GM12878 (cell line): ENCODE measurements around the gene POLR3E. TPM values are rescaled to one million over a fixed set of nuclear protein-coding genes. Genes with fewer than 3 reads are reported as not detected.

Experiments
- ATAC-seq: fragments of 200-7000 bp; cut with Tn5 transposase; 3 replicates; pipeline ENCODE4 v1.9.1; 2020; ENCODE audit warnings: mild to moderate bottlenecking, moderate library complexity
- BruUV-seq: library from RNA; stranded (reverse); fragments of 400-500 nt; replicated peaks from 2 replicates; lab custom pipeline; 2021; lab: Mats Ljungman, UMichigan
- CTCF ChIA-PET: fragments of 300-600 bp; sonication (Branson Sonifier 250); formaldehyde crosslinking; extraction: SDS; loops from one replicate; lab custom pipeline; 2021; ENCODE audit warnings: inconsistent platforms; lab: Yijun Ruan, JAX
- POLR2A ChIA-PET: fragments of 350-600 bp; formaldehyde crosslinking; extraction: SDS; loops from one replicate; lab custom pipeline; 2021; ENCODE audit warnings: inconsistent platforms; lab: Charles Lee
- RAD21 ChIA-PET: fragments of 300-600 bp; sonication (Branson Sonifier 250); formaldehyde crosslinking; loops from one replicate; lab custom pipeline; 2023; ENCODE audit warnings: antibody characterized with exemption; ENCODE audit not compliant: unreplicated experiment; lab: Charles Lee
- SMC1A ChIA-PET: fragments of 300-600 bp; sonication (Branson Sonifier 250); formaldehyde crosslinking; loops from one replicate; lab custom pipeline; 2023; ENCODE audit not compliant: unreplicated experiment, uncharacterized antibody; lab: Charles Lee
- DNase-seq: peaks from one replicate; pipeline ENCODE4 v3.0.0-alpha.2; 2011; ENCODE audit warnings: low read depth, low spot score
- FAIRE-seq: peaks from 3 replicates; lab custom pipeline; 2011; peaks lifted over from hg19 to GRCh38; lab: Jason Lieb, UNC
- H2AFZ ChIP-seq: 2 replicates; pipeline ENCODE4 v1.6.0; 2011; ENCODE audit warnings: low read depth, low read length, control low read depth; ENCODE audit not compliant: control insufficient read depth
- H3K27ac ChIP-seq: 2 replicates; pipeline ENCODE4 v1.5.1; 2011; ENCODE audit warnings: control low read depth; ENCODE audit not compliant: control insufficient read depth, insufficient read depth
- H3K27me3 ChIP-seq, 2 experiments: replicated peaks in 1 of 2; 2 replicates each; pipeline versions ENCODE4 v1.6.0 to v1.6.1; 2011; ENCODE audit warnings: low read length in 1 of 2; ENCODE audit not compliant: control insufficient read depth in 2 of 2, insufficient read depth in 2 of 2
- H3K36me3 ChIP-seq, 2 experiments: 2 replicates each; pipeline ENCODE4 v1.5.1; 2011; ENCODE audit warnings: low read length in 1 of 2; ENCODE audit not compliant: control insufficient read depth in 2 of 2, insufficient read depth in 2 of 2
- H3K4me1 ChIP-seq: 2 replicates; pipeline ENCODE4 v1.6.1; 2011; ENCODE audit warnings: mild to moderate bottlenecking, low read length, moderate library complexity, mixed read lengths; ENCODE audit not compliant: control insufficient read depth, insufficient read depth
- H3K4me2 ChIP-seq: 2 replicates; pipeline ENCODE4 v1.6.0; 2011; ENCODE audit warnings: control low read depth; ENCODE audit not compliant: control insufficient read depth, insufficient read depth
- H3K4me3 ChIP-seq: fragments of 200-600 bp; sonication (generic); 2 replicates; pipeline ENCODE4 v1.5.1; 2016
- H3K79me2 ChIP-seq: 2 replicates; pipeline ENCODE4 v1.6.0; 2011; ENCODE audit warnings: low read length; ENCODE audit not compliant: control insufficient read depth, insufficient read depth
- H3K9ac ChIP-seq: 2 replicates; pipeline ENCODE4 v1.8.0; 2011; ENCODE audit warnings: low read length, control low read depth, mixed read lengths; ENCODE audit not compliant: control insufficient read depth, insufficient read depth
- H3K9me3 ChIP-seq: replicated peaks from 3 replicates; pipeline ENCODE4 v1.5.1; 2011; ENCODE audit warnings: mild to moderate bottlenecking, low read length; ENCODE audit not compliant: control insufficient read depth, insufficient read depth
- H4K20me1 ChIP-seq: 2 replicates; pipeline ENCODE4 v1.6.0; 2011; ENCODE audit not compliant: control insufficient read depth, insufficient read depth
- CBX5 ChIP-seq: sonication (generic); IDR thresholded peaks from 2 replicates; pipeline ENCODE4 v1.6.1; 2016; ENCODE audit warnings: low read depth, moderate library complexity, mild to moderate bottlenecking, inconsistent platforms
- MXI1 ChIP-seq: fragments of 150-350 bp; IDR thresholded peaks from 2 replicates; pipeline ENCODE4 v1.6.1; 2011; ENCODE audit warnings: low read depth, mild to moderate bottlenecking, inconsistent platforms, low read length, improper control_type of control experiment
- NR2C2 ChIP-seq: IDR thresholded peaks from 2 replicates; pipeline ENCODE4 v1.6.1; 2011; ENCODE audit warnings: borderline replicate concordance, low read depth; ENCODE audit not compliant: control insufficient read depth, insufficient read length
- NRF1 ChIP-seq: conservative IDR thresholded peaks from 2 replicates; pipeline ENCODE4 v1.6.1; 2011; ENCODE audit warnings: mild to moderate bottlenecking, low read depth, low read length, improper control_type of control experiment
- POLR2AphosphoS5 ChIP-seq: IDR thresholded peaks from 2 replicates; pipeline ENCODE4 v1.6.1; 2011; ENCODE audit warnings: mild to moderate bottlenecking, low read length, inconsistent platforms
- SIX5 ChIP-seq: IDR thresholded peaks from 2 replicates; pipeline ENCODE4 v1.6.1; 2011; ENCODE audit warnings: mild to moderate bottlenecking, low read depth, low read length, moderate library complexity; ENCODE audit not compliant: severe bottlenecking
- STAT1 ChIP-seq: fragments of 450-650 bp; conservative IDR thresholded peaks from 2 replicates; pipeline ENCODE4 v1.6.1; 2014; ENCODE audit warnings: antibody characterized with exemption, mild to moderate bottlenecking
- WRNIP1 ChIP-seq: IDR thresholded peaks from 2 replicates; pipeline ENCODE4 v1.6.1; 2011; ENCODE audit warnings: low read depth, low read length, improper control_type of control experiment, borderline replicate concordance
- YY1 ChIP-seq: IDR thresholded peaks from 2 replicates; pipeline ENCODE4 v1.6.1; 2011; ENCODE audit warnings: low read depth, mild to moderate bottlenecking, low read length
- ZBED1 ChIP-seq: IDR thresholded peaks from 2 replicates; pipeline ENCODE4 v1.6.1; 2016; ENCODE audit warnings: borderline replicate concordance
- ZNF274 ChIP-seq: IDR thresholded peaks from one replicate; pipeline ENCODE4 v1.8.0; 2011; ENCODE audit not compliant: insufficient read length, insufficient read depth
- in situ Hi-C: fragments of 300-500 bp; cut with MboI; formaldehyde crosslinking; loops from 9 replicates; pipeline ENCODE4 v1.14.3; 2018; ENCODE audit warnings: mixed read lengths
- intact Hi-C: fragments of 100-400 bp; cut with micrococcal nuclease; formaldehyde crosslinking; loops from one replicate; pipeline ENCODE4 v1.14.2; 2022; ENCODE audit not compliant: unreplicated experiment
- polyA plus RNA-seq, 11 experiments: library from polyadenylated mRNA; depleted of rRNA in 4 of 11; unstranded in 6 of 11; stranded (reverse) in 5 of 11; fragments of >200 nt; fragmentation: Nextera tagmentation in 4 of 11; fragmentation: Illumina TruSeq in 1 of 11; extraction: Ambion mirVana in 4 of 11; extraction: Trizol in 1 of 11; gene quantifications; 1 replicate in 1 of 11; 2 replicates in 10 of 11; pipeline versions ENCODE4 v1.2.1 to v1.2.3, GENCODE V29; 2011 to 2016; ENCODE audit warnings: inconsistent platforms in 2 of 11, missing spikeins in 2 of 11, low read depth in 1 of 11
- total RNA-seq, 4 experiments: library from RNA; depleted of rRNA in 3 of 4; stranded (reverse); fragments of >200 nt in 3 of 4; fragmentation: Illumina TruSeq in 1 of 4; extraction: Trizol in 1 of 4; gene quantifications; 2 replicates each; pipeline versions ENCODE4 v1.2.1 to v1.2.3, GENCODE V29; 2013 to 2021
- TF ChIP-seq, protein P1 (sequence below): fragments of 150-350 bp; IDR thresholded peaks from 2 replicates; pipeline ENCODE4 v1.6.1; 2016; ENCODE audit warnings: low read depth, low read length

The POLR3E gene
- total and polyA plus RNA-seq, 10 of the 15 experiments (the other 5 are each of a cell fraction or from before 2014, with no cell fraction given): 11.1 to 79.5 (median 39.7) TPM

DNA sequence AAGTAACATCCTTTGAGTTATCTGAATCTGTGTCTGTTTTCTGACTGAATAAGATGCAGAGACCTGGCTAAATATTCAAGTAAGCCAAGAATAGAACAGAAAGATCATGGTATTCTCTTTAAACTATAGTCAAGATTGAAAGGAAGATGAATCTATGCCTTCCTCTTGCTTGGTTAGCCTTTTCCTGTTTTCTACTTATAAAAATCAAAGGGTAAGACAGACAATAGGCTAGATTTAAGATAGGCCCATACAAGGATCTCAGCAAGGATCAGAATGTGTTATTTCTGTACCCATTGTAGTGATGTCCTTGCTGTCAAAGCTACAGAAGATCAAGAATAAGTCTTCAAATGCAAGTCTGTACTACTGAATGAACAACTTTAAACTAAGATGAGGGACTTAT lies 84.2 kb downstream of the POLR3E start:
- CTCF ChIA-PET: no interaction called here
- Histone ChIP-seq H3K27me3 (no peaks in the 10 kb centered on the region), H3K4me1 (no peaks in the 10 kb centered on the region), H3K9ac (no peak overlapping the region), H3K36me3 (no peaks in the 10 kb centered on the region), H3K4me3 (no peak overlapping the region), H3K4me2 (no peak overlapping the region), H4K20me1 (no peaks in the 10 kb centered on the region), H3K79me2 (no peaks in the 10 kb centered on the region), H2AFZ (no peak overlapping the region), H3K9me3 (no peaks in the 10 kb centered on the region), H3K27ac (no peak overlapping the region)
- intact Hi-C loops (no loop called here), in situ Hi-C loops (no loop called here)
- no peak for FAIRE-seq
- DNase-seq: no peak
- no TSS peak for BruUV-seq
- POLR2A ChIA-PET: interaction anchor here (0.6 to 1.1 kb wide), 3 partner anchors 26 to 1272 kb away, joined by 3 to 5 read pairs (median 3); no protein-coding TSS in a partner anchor
- SMC1A ChIA-PET: interaction anchor here (1.4 kb wide), 1 partner anchor 26 kb away, joined by 3 read pairs; no protein-coding TSS in a partner anchor
- no peak for ATAC-seq
- RAD21 ChIA-PET: no interaction called here
- TF ChIP-seq CBX5: no peak
- TF ChIP-seq WRNIP1: no peak
- no peak for TF ChIP-seq POLR2AphosphoS5
- TF ChIP-seq STAT1: no peak
- no peak for TF ChIP-seq SIX5
- no peak for TF ChIP-seq ZNF274
- TF ChIP-seq NRF1: no peak
- TF ChIP-seq, protein P1, sequence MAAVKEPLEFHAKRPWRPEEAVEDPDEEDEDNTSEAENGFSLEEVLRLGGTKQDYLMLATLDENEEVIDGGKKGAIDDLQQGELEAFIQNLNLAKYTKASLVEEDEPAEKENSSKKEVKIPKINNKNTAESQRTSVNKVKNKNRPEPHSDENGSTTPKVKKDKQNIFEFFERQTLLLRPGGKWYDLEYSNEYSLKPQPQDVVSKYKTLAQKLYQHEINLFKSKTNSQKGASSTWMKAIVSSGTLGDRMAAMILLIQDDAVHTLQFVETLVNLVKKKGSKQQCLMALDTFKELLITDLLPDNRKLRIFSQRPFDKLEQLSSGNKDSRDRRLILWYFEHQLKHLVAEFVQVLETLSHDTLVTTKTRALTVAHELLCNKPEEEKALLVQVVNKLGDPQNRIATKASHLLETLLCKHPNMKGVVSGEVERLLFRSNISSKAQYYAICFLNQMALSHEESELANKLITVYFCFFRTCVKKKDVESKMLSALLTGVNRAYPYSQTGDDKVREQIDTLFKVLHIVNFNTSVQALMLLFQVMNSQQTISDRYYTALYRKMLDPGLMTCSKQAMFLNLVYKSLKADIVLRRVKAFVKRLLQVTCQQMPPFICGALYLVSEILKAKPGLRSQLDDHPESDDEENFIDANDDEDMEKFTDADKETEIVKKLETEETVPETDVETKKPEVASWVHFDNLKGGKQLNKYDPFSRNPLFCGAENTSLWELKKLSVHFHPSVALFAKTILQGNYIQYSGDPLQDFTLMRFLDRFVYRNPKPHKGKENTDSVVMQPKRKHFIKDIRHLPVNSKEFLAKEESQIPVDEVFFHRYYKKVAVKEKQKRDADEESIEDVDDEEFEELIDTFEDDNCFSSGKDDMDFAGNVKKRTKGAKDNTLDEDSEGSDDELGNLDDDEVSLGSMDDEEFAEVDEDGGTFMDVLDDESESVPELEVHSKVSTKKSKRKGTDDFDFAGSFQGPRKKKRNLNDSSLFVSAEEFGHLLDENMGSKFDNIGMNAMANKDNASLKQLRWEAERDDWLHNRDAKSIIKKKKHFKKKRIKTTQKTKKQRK: no peak
- TF ChIP-seq MXI1: no peak
- TF ChIP-seq ZBED1: no peak
- no peak for TF ChIP-seq NR2C2
- no peak for TF ChIP-seq YY1
